GM21390 (cell line): ENCODE measurements around the gene TIMM22.

Experiments
- ATAC-seq: cut with Tn5 transposase; IDR thresholded peaks from one replicate; pipeline ENCODE4 v1.9.1; 2021; ENCODE audit not compliant: unreplicated experiment

TIMM22 gene

DNA sequence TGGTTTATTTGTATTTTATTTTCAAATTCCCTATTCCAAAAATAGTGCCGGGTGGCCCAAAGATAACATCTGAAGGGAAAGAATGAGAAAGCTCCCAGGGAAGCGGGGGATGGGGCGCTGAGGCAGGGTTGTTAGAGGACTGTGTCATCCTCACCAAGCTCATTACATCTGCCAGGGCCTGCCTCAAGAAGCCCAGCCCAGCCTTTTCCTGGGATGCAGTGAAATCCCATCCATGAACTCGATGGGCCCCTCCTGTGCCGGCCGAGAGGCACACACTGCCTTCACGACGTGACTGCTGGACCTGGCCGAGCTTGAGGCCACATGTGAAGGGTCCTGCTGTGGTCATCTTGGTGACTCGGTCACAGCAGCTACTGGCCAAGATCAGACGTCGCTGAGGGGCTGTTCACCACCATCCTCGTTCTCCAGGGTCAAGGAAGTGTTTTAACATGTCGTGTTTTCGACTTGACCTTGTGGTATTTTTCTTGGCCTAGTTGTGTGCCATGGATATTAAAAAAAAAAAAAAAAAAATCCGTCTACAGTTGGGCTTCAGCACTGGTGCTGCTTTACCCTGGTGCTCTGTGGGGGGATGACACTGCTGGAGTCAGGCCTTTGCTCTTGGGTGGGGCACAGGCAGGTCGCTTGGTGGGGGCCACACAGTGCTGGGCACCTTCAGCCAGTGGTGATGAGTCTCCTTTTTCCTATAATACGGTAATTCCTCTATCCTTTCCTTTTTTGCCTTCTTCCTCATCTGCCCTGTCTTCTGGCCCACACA is 4.9 kb downstream of the TIMM22 start:
- no peak for ATAC-seq

- ATAC-seq = no peak
These were observed 5.5 kb downstream of the TIMM22 start for GRCh38 chr17:1002412-1002753.

DNA sequence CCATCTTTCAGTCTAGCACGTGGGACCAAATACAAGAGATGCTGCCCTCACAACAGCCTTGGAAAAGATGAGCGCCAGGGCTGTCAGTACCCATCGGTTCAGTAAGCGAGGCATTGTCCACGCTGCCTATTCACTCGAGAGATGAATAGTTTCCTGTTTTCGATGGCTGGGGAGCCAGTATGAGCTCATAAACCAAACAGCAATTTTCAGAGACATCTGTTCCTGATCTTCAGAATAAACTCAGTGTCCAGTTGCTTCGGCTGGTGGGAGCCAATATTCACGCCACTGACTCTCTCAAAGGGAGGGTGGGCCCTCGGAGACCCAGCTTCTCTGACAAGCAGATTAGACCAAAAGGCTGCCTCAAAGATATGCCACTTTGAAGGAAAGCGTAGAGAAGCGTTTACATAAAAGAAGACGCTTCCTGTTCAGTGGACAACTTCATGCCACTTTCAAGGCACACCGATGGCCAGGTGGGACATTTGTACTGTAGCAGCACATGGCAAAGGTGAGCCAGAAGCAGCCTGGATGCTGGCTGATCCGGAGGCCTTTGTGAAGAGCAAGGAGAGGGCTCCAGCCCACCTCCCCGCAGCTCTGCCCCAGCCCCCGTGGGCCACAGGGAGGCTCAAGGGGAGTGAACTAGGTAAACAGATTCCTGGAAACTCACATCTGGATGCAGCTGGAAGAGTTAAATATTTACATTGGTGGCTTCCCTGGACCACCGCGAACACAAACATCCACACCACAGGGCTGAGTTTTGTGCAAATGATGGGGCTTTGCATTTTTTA is 6.0 kb downstream of the TIMM22 start:
- no peak for ATAC-seq

- no peak for ATAC-seq
These were observed 6.7 kb downstream of the TIMM22 start for GRCh38 chr17:1003633-1003971.

DNA sequence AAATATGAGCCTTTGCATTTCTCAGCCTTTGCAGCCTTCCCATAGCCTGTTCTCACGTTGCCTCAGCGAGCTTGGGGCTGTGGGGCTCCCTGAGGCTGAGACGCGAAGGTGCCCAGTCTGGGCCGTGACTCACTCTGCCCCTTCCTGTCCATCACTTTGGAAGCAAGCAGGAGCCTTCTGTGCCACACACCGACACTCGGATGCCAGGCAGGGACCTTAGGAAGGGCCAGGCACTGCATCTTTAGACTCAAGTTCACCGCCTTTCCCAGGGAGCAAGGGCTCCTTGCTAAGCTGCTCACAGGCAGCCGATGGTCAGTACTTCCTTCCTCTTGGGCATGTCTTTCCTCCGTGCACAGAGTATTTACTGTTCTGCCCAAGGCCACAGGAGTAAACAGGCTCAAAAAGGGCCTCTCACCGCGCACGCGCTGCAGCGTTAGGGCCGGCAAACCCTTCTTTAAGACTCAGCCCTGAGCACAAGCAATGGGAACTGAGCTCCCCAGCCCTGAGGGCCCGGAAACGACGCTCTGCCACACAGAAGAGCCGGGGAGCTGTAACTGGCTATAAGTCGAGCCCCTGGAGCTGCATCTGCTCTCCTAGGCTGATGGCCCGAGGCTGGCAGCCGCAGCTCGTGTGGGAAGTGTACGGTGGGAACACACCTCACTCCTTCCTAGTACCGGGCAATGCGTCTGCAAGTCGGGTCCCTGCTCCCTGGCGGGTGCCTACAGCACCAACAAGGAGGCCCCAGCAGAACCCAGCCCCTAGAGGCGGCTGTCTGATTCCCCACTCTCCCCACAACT is 7.2 kb downstream of the TIMM22 start:
- no peak for ATAC-seq

GRCh38 chr17:1004769-1005295 is 7.9 kb downstream of the TIMM22 start:
- ATAC-seq = no peak

GRCh38 chr17:1005361-1005946 is 8.5 kb downstream of the TIMM22 start:
- no peak for ATAC-seq

DNA sequence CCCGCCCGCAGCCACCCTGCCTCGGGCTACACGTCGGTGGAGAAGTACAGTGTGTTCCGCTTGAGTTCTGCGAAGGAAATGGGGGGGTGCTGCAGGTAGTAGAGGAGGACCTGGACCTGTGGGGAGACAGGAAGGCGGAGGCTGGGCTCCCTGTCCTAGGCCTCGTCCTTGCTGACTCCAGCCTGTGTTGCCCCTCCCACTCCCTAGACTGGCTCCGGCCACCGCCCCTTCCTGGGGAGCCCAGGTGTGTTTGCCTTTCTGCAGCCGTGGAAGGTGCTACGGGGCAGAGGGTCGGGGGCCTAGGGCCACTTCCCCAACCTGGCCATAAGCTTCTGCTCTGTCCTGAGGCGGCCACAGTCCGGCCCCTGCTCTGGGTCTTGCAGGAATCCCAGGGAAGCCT is 9.1 kb downstream of the TIMM22 start:
- ATAC-seq = no peak

GRCh38 chr17:1007310-1008007 is 10.5 kb downstream of the TIMM22 start:
- no peak for ATAC-seq

GRCh38 chr17:1008008-1008761 is 11.3 kb downstream of the TIMM22 start:
- no peak for ATAC-seq

DNA sequence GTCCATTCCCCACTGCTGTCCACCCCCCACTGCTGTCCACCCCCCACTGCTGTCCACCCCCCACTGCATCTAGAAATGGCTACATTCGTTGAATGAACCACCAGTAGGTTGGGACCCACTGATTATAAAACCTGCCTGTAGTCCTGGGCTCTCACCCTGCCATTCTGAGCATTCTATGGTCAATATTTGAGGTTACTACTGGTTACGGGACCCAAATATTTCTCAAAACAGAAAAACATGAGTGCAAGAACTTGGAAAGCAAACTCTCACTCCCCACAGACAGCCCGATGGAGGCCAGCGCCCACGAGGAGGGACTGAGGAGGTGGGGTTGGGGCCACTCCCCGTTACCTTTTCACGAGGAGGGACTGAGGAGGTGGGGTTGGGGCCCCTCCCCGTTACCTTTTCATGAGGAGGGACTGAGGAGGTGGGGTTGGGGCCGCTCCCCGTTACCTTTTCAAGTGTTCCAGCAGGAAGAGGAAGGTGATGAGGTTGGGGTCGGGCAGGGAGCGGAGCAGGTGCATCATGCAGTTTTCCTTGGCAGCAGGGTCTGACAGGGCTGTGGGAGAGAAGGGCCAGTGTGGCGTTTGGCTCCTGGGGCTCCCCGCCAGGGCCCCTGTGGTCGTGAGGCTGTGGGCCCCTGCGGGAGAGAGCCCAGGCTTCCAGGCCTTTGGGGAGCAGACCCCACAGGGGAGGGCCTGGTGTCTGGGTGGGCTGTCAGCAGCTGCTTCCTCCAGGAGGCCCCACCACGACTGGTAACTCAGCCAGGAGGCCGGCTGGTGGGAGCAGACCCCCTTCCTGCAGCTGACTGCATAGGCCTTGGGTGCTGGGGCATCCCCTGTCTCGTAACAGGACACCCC is 12.5 kb downstream of the TIMM22 start:
- no peak for ATAC-seq

- ATAC-seq = no peak
These were observed 13.1 kb downstream of the TIMM22 start for GRCh38 chr17:1010086-1010450.

- no peak for ATAC-seq
These were observed 13.7 kb downstream of the TIMM22 start for GRCh38 chr17:1010586-1010985.

GRCh38 chr17:1011138-1011537 is 14.2 kb downstream of the TIMM22 start:
- no peak for ATAC-seq

DNA sequence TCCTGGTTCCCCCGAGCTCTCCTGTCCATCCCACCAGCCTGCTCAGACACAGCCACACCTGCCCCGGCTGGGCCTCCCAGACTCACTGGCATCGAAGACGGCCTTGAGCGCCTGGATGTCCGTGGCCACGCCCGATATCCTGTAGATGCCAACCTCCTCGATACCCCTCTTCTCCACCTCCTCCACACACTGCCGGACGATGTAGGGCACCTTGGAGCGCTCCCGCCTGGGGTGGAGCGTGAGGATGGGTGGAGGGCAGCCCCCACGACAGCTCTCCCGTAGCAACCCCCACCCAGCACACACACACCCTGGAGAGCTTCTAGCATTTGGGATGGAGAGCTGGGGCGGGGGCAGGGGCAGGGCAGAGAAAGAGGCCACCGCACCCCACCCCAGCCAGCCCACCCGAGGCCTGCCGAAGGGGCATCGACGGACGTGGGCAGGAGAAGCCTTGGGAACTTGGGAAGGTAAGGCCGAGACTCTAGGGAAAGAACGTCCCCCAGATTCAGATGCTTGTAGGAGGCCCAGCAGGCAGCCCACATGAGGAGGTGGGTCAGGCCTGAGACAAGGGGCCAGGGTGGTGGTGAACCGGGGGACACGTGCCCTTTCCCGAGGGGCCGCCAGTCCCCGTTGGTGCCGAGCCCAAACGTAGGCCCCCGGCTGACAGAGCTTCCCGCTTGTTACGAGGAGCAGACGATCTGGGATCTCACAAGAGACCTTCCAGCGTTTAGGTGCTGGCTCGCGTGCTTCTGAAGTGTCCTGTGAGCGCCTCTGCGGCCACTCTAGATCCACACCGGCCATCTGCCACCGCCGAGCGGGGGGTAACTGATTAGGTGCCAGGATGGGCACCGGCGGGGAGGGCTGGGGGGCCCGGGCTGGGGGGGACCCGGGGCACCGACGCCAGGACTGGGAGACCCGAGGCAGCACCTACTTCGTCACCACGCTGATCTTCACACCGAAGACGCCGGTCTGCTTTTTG is 15.1 kb downstream of the TIMM22 start:
- no peak for ATAC-seq

DNA sequence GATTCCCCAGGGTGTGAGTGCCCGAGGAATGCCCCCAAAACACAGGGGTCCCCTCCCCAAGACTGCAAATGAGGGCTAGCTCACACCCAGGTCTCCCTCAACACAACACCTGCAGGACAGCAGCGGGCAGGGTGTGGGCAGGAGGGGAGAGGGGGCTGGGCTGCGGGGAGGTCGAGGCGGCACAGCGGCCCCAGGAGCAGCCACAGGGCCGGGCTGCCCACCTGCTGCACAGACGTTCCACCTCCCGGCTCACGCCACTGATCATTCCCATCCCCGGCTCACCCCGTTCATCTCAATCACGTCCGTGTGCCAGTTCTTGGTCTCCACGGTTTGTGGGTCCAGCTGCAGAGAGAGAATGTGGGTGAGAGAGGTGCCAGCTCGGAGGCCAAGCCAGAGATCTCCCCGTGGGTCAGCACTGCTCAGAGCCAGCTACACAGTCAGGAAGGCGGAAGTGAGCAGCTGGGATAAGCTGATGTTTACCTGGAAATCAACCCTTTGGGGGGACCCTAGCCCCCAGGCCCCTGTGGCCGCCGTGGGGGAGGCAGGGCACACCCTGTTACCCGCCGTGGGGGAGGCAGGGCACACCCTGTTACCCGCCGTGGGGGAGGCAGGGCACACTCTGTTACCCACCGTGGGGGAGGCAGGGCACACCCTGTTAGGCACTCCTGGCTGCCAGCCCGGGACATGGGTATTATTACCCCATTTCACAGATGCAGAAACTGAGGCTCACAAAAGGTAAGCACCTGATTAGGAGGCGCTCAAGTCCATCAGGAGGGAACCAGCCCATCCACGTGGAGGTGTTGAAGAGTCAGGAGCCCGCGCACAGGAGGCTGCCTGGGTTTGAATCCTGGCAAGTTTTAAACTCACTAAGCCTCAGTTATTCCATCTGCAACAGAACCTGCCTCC is 16.1 kb downstream of the TIMM22 start:
- ATAC-seq = no peak

DNA sequence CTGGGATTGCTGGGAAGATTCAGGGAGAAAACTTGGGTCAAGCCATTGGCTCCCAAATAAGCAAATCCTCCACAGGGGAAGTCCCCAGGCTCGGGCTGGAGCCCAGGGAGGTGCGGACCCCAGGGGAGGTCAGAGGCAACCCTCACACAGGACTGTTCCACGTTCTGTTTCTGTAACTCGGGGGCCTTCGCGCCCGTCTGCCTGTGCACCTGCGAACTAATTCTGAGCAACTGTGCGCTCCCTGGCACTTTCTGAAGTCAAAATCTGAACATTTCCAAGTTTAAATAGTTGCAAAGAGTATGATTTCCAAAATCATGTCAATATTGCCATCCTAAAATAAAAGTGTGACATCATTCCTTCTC is 16.8 kb downstream of the TIMM22 start:
- no peak for ATAC-seq
